Measurements from ENCODE around the gene WDR1. TPM values are rescaled to one million over a fixed set of nuclear protein-coding genes. Genes with fewer than 3 reads are reported as not detected.

The WDR1 gene
- total RNA-seq, 1 experiment from 2014 or later = 367 TPM

DNA sequence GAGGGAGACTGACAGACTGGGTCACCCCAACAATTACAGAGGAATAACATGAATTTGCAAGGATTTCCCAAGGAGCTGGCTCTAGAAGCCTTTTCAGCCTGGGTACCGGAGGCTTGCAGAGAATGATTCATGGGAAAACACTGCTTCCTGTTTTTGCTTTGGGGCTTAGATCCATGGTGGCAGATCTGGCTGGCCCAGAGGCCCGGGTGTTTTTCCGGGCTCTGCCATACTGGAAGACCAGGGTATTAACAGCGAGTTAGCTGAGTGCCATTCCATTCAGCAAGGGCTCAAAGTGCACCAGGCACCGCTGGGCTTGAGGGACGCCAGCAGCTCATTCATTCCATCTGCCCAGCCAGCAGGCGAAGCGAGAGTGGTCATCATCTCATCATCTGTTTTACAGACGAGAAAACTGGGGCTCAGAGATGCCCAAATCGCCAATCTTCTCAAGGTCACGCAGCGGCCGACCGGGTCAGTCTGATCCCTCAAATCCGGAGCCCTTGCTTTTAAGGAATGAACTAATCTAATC is 1.3 kb downstream of the WDR1 start:
- H3T11ph ChIP-seq (ENCODE audit: low read length) = no peak overlapping the region
- no peaks in the 10 kb centered on the region for H3K9me3 ChIP-seq (ENCODE audit: control insufficient read depth, low read depth, low read length)
- peaks cover 67 to 74% of the 10 kb centered on the region in 2 experiments for H3K4me1 Mint-ChIP-seq
- no peak overlapping the region for H4K5ac ChIP-seq (ENCODE audit: insufficient read length, low read depth, low read length)
- no peak overlapping the region for H2AK5ac ChIP-seq (ENCODE audit: insufficient read length, low read length)
- H3K14ac ChIP-seq (ENCODE audit: insufficient read depth, low read length) = no peak overlapping the region
- no peak for DNase-seq
- H4K20me1 ChIP-seq (ENCODE audit: control insufficient read depth, insufficient read depth, insufficient read length) = peaks cover 2% of the 10 kb centered on the region
- H4K8ac ChIP-seq (replicated peaks; ENCODE audit: insufficient read length, low read depth, low read length) = no peak overlapping the region
- H3K27ac ChIP-seq (ENCODE audit: insufficient read length, low read depth, low read length) = no peak overlapping the region
- peaks cover 3% of the 10 kb centered on the region for H3K79me1 ChIP-seq (ENCODE audit: insufficient read depth, low read depth, low read length, poor library complexity, severe bottlenecking)
- H2BK15ac ChIP-seq (ENCODE audit: low read depth, low read length) = no peak overlapping the region
- no peak overlapping the region for H4K91ac ChIP-seq (ENCODE audit: insufficient read length, low read depth, low read length)
- no peaks in the 10 kb centered on the region for H3K27me3 Mint-ChIP-seq (ENCODE audit: low read depth)
- H3K23ac ChIP-seq (ENCODE audit: insufficient read length, low read depth, low read length) = no peak overlapping the region
- H3K4ac ChIP-seq (ENCODE audit: low read depth, low read length) = no peak overlapping the region
- peaks cover 13% of the 10 kb centered on the region for H3K23me2 ChIP-seq (ENCODE audit: insufficient read length, low read depth, low read length, poor library complexity, severe bottlenecking)
- no CpG with 5 or more reads among the region's 15 CpGs for WGBS (ENCODE audit: extremely low coverage, insufficient read length, low lambda C conversion rate)
- H3K79me2 ChIP-seq (ENCODE audit: insufficient read depth, low read length) = peaks cover 27% of the 10 kb centered on the region; the same call in 1 of the 2 replicates
- H3K9me3 Mint-ChIP-seq = no peaks in the 10 kb centered on the region; a peak in 1 of 5 replicates
- H3K4me2 ChIP-seq (ENCODE audit: insufficient read depth, insufficient read length, low read length) = peak overlapping the region; percentile 59
- no peak overlapping the region for H2BK120ac ChIP-seq (ENCODE audit: low read depth, low read length, poor library complexity, severe bottlenecking)
- TF ChIP-seq, protein P1, sequence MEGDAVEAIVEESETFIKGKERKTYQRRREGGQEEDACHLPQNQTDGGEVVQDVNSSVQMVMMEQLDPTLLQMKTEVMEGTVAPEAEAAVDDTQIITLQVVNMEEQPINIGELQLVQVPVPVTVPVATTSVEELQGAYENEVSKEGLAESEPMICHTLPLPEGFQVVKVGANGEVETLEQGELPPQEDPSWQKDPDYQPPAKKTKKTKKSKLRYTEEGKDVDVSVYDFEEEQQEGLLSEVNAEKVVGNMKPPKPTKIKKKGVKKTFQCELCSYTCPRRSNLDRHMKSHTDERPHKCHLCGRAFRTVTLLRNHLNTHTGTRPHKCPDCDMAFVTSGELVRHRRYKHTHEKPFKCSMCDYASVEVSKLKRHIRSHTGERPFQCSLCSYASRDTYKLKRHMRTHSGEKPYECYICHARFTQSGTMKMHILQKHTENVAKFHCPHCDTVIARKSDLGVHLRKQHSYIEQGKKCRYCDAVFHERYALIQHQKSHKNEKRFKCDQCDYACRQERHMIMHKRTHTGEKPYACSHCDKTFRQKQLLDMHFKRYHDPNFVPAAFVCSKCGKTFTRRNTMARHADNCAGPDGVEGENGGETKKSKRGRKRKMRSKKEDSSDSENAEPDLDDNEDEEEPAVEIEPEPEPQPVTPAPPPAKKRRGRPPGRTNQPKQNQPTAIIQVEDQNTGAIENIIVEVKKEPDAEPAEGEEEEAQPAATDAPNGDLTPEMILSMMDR (conservative IDR thresholded peaks at IDR 0.05) = no peak
- no peak overlapping the region for H3K56ac ChIP-seq (ENCODE audit: insufficient read length, low read depth, low read length)
- H3K4me1 ChIP-seq (ENCODE audit: insufficient read depth, low read length) = peaks cover 15% of the 10 kb centered on the region
- no peak overlapping the region for H2AFZ ChIP-seq (ENCODE audit: low read length)
- H3K27ac Mint-ChIP-seq = peak overlapping the region; percentile 94 to 98 (median 97); a peak in 2 of 7 replicates
- peak overlapping the region; percentile 26 for H3K9ac ChIP-seq (ENCODE audit: extremely low read depth, insufficient read length, low read length)
- H3K27me3 ChIP-seq (ENCODE audit: insufficient read depth, low read length) = no peaks in the 10 kb centered on the region
- H3K36me3 Mint-ChIP-seq (ENCODE audit: insufficient read depth in 1 of 3, low read depth in 3 of 3) = peaks cover 44 to 58% (median 57%) of the 10 kb centered on the region in 3 experiments
- no peak overlapping the region for H3K18ac ChIP-seq (ENCODE audit: insufficient read length, low read depth, low read length)
- no peak overlapping the region for H2BK20ac ChIP-seq (ENCODE audit: low read depth, low read length, poor library complexity, severe bottlenecking)
- no peak overlapping the region for H2BK12ac ChIP-seq (ENCODE audit: insufficient read length, low read depth, low read length)
- no peak overlapping the region for H2BK5ac ChIP-seq (ENCODE audit: insufficient read length, low read length)
- peak overlapping the region; percentile 94 to 96 for H3K4me3 Mint-ChIP-seq

All from H9 (cell line).